ENCODE measurements around the gene MSMO1.

MSMO1 gene

DNA sequence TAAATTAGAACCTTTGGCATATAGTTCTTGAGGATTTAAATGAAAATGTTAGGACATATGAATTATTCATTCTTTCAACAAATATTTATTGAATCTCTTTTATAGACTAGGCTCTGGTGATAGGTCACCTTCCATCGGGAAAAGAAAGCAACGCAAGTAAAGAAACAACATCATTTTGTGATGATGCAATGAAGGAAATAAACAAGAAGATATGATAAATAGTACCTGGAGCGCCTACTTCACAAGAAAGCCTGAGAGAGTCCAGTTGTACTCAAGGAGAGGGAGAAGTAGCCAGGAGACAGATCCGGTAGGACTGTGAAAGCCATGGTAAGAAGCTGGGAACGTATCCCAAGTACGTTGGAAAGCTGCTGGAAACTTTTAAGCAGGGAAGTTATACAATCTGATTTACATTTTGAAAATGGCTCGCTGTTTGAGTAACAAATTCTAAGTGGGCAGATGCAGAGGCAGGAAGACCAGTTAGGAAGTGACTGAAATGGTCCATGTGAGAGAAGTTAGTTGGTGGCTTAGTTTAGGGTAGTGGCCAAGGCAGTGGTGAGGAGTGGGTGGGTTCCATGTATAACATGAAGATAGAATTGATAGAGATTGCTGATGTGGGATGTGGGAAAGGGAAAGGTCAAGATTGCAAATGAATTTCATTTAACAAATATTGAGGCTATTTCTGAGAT, 33.7 kb downstream of the MSMO1 start:
- no peak for DNase-seq

DNA sequence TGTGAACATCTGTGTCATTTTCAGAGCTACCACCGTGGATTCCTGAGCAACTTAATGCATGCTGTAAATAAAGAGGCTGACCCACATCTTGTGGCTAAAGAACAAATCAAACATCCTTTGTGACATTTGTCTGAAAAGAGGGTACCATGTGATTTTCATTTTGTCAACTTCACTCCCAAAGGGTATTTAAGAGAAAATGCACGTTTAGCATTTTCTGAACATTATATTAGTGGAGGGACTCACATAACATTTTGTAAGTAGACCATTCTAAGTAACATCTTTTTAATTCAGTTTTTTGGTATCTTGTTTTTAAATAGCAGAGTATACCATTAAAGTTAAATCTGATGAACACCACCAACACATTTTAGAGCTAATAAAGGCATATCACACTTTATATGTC, 34.3 kb downstream of the MSMO1 start:
- no peak for DNase-seq

DNA sequence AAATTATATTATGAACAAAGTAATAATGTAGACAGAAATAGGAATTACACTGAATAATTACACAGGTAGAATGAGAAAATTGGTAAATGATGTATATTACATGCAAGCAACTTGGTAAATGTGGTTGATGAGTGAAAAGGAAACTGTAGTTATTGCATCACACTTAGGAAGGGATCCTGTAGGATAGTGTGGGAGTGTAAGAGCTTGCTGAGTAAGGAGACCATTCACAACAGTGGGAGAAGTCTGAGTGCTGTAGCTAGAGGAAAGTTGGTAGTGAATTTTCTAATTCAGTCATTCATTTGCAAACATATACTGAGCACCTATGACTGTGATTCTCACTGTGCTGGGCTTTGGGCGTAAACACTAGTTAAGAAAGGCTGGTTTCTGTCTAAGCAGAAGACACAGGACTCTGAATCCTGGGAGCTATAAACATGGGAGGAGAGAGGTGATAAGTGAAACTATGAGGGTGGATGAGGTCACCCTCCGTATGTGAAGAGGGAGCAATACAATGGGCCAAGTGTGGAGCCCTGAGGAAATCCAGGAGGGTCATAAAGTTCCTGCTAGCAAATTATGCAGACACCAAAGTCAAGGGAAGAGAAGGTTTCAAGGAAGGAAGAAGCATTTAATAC, 37.1 kb downstream of the MSMO1 start:
- no peak for DNase-seq

DNA sequence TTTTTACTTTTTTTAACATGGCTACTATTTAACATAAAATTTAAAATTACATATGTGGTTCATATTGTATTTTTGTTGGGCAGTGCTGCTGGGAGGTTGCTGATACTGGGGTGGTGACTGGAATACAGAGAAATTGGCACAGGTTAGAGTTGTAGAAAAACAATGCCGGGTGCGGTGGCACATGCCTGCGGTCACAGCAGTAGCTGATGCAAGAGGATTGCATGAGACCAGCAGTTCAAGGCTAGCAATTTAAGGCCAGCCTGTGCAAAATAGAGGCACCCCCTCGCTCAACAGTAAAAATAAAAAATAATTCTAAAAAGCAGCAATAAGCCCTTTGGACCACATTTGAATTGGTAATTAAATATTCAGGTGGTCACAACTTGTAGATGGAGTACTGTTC, 39.6 kb downstream of the MSMO1 start:
- no peak for DNase-seq

DNA sequence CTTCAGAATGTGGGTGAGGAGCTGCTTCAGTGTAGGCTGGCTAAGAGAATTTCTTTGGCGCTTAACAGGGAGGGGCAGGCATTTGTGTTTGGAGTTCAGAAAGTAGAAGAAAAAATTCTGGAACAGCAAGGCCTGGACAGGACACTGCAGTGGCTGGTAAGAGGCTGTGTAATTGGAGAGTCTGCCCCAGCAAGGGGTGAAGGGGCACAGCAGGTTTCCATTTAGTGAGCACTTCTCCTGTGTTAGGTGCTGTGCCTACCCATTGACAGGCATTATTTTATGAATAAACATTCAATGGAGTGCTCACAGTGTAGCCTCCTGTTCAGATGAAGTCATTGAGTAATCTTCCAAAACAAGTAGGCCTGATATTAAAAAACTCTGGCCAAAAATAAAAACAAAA, 40.6 kb downstream of the MSMO1 start:
- no peak for DNase-seq

DNA sequence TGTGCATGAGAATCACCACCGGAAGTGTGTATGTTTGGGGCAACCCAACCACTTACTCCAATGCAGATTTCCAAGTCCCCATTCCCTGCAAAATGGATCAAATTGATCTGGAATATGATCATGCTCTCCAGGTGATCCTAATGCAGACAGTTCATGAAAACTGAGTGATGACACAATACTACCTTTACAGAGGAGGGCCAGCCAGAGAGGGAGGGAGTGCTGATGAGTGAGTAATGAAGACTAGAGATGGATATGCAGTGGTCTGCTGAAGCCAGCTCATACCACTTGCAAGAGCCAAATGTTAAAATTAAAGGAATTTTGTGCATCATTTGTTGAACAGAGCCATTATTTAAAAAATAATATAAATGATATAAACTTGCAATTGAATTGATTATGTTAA, 41.1 kb downstream of the MSMO1 start:
- DNase-seq: no peak

DNA sequence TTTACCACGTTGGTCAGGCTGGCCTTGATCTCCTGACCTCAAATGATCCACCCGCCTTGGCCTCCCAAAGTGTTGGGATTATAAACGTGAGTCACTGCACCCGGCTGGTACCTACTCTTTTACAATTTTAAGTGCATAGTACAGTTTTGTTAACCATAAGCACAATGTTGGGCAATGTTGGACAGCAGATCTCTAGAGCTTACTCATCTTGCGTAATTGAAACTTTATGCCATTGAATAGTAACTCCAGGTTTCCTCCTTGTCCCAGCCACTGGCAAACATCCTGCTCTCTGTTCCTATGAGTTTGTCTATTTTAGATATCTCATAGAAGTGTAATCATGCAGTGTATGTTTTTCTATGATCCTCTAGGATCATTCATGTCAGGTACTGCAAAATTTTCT, 42.1 kb downstream of the MSMO1 start:
- DNase-seq: no peak

DNA sequence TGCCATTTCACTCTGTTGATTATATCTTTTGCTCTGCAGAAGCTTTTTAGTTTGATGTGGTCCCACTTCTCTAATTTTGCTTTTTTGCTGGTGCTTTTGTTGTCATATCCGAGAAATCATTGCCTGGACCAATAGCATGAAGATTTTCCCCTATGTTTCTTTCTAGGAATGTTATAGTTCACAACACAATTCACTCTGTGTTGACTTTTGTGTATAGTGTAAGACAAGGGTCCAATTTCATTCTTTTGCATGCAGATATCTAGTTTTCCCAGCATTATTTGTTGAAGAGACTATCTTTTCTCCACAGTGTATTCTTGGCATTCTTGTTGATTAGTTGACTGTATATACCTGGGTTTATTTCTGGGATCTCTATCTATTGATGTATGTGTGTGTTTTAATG, 43.1 kb downstream of the MSMO1 start:
- no peak for DNase-seq

DNA sequence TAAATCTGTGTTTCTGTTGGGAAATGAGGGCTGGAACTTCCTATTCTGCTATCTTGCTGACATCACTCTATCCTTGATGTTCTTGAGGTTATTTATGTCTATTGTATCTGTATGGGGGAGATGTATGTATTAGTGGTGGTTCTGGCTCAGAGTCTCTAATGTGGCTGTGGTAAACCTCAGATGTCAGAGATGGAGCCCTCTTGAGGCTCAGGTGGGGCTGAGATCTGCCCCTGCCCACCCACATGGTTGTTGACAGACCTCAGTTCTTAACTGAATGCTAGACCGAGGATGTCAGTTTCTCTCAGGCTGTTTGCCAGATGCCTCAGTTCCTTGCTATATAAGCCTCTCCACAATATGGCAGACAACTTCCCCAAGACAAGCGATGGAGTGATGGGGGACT, 48.0 kb downstream of the MSMO1 start:
- no peak for DNase-seq

DNA sequence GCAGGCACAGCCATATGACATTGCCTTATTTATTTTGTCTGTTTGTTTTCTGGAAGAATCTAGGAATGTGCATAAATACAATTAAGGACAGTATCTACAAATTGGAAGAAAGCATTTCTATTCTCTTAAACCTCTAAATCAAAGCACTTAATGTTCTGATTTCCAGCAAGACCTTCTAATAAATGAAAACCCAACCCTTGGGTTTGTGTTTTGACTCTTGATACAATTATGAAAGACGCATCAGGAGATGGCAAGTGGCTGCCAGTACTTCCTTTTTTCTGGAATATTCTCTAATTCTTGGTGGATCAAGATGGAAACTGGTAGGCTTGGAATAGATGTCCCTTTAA, 50.9 kb downstream of the MSMO1 start:
- no peak for DNase-seq

DNA sequence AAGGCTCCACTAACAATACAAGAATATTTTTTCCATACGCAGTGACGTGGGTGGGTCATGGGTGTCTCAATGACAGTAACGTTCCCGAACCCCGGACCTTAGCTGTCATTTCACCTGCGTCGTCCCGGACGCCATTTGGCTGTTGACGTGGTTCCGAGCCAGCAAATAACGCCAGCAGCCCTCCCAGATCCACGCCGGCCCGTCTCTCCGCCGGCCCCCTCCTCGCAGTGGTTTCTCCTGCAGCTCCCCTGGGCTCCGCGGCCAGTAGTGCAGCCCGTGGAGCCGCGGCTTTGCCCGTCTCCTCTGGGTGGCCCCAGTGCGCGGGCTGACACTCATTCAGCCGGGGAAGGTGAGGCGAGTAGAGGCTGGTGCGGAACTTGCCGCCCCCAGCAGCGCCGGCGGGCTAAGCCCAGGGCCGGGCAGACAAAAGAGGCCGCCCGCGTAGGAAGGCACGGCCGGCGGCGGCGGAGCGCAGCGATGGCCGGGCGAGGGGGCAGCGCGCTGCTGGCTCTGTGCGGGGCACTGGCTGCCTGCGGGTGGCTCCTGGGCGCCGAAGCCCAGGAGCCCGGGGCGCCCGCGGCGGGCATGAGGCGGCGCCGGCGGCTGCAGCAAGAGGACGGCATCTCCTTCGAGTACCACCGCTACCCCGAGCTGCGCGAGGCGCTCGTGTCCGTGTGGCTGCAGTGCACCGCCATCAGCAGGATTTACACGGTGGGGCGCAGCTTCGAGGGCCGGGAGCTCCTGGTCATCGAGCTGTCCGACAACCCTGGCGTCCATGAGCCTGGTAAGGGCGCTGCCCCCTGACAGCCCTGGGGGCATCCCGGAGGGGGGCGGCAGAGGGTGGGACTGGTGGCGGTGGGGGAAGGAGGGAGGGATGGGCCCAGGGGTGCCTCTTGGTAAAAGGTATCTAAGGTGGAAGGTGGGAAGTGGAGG, 51.5 kb downstream of the MSMO1 start, which contains the start of gene CPE:
TSS of gene CPE (plus strand) at position 264 of the 933 bp plus-strand sequence. CDS start at position 478, 214 bp downstream.
- DNase-seq: peak; percentile 4 to 41 (median 13)

DNA sequence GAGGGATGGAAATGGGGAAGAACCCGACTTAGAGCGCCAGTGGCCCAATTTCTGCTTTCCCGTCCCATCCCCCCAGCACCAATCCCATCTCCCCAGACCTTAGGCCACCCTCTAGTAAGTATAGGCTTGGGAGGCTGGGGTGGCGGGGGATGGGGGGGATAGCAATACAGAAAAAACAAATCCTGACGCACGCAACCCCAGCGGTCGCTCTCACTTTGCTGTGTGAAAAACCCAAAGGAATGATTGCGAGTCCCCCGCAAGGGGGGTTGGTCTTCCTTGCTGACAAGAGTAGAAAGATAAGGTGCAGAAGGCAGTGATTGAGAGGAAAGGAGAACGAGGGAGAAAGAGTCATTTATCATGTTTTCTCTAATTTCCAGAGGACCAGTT, 52.2 kb downstream of the MSMO1 start:
- no peak for DNase-seq

DNA sequence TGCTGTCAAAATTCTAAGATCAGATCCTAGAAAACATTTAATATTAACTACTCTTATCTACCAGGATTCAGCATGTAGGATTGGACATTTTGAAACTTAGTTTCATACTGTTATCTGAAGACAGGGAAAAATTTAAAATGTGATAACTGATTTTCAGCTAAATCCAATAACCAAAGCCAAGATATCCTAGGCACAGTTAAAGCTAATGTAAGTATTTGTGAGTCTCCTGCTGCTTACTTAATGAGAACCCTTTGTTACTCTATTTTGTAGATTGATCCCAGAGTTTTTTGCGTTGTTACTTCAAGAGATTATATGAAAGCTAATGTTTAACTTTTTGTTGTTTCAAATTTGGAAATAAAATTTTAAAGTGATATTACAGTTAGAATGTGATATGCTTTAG, 53.3 kb downstream of the MSMO1 start:
- DNase-seq: no peak

DNA sequence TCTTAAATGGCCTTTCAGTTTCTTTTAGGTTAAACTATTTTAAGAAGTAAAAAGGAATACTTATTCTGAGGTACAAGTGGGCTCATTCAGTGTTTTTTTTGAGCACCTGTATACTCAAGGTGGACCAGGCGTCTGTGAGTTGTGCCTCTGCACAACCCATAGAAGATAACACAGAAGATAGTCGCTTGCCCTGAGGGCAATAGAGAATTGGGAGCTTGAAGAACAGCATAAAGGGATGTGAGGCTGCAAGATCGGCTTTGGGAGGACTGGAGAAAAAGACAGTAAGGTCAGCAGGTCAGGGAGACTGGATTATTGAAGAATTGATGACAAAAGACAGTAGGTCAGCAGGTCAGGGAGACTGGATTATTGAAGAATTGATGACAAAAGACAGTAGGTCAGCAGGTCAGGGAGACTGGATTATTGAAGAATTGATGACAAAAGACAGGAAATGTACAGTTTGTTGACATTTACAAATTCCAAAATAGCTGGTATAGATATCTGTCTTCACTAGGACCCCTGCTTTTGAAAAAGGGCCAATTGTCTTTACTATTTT, 54.4 kb downstream of the MSMO1 start:
- no peak for DNase-seq

DNA sequence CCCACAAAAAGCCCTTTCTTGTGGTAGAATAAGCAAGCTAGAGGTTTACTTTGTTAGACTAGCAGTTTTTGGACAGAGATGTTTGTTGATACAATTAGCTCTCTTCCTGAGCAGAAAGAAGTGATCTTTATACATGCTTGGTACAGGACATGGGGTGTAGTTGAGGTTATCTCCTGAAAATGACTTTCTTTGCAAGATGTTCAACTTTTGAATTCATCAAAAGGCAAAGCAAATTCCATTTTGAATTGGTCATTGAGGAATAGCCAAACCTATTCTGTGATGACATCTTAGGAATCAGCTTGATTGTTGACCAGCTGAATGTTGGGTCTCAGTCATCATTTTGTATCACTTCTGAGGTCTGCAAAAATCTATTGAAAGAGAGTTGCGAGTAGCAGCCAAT, 55.2 kb downstream of the MSMO1 start:
- DNase-seq: no peak

DNA sequence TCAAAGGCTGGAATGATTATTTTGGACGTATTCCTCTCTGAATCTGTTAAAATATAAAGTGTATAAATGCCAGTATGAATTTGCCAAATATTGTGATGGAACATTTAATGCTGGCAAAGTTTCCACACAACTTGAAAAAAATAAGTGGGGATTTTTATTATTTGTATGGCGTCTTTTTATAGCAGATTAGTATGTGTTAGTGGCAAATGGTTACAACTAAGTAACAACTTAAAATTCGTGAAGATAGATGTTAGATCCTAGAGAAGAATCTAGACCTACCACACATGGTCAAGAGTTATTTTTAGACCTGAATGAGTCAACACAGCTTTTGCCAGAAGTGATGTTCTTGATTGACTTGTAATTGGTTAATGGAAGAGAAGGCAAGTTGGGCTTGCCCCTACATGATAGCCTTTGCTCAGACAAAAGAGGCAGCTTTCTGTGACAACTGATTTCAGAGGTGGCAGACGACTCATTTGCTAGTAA, 56.2 kb downstream of the MSMO1 start:
- DNase-seq: no peak

DNA sequence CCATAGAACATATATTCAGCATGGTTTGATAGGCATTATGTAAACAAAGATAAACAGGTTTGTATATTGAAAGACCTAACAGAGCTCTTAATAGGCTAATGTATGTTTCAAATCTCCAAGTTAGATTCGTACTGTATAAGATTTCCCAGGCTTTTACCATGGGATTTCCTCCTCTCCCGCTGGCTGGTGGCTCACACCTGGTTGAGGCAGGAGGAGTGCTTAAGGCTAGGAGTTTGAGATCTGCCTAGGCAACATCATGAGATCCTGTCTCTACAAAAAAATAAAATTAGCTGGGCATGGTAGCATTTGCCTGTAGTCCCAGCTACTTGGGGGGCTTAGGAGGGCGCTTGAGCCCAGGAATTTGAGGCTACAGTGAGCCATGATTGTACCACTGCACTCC, 56.7 kb downstream of the MSMO1 start:
- no peak for DNase-seq

DNA sequence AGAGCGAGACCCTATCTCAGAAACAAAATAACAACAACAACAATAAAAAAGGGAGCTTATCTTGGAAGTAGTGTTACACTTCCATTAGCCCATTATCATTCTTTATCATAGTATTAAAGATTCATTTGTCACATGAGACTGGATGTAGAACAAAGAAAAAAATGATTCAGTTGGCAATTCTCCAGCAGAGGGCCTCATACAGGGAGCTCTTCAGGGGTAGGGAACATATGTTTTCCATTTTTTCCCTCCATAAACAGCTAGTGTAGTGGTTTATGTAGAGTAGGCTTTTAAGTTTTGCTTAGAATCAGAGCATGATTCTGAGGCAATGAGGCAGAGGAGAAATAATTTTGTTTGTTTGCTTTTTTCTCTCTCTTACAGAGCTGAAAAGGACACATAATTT, 57.1 kb downstream of the MSMO1 start:
- DNase-seq: no peak

DNA sequence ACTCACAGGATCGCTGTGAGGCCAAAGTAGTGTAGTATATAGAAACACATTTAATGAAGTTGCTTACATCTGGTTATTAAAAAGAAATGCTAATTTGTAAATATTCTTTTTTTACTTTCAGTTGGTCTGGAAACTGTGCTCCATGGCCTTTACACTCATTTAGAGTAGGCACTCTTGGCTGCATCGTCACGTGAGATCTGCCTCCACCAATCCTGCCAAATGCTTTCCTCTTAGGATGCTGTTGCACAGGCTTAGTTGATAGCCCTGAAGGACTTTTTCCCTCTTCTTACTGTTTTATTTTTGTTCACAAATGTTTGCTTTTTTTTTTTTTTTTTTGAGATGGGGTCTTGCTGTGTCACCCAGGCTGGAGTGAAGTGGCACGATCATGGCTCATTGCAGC, 57.7 kb downstream of the MSMO1 start:
- no peak for DNase-seq

DNA sequence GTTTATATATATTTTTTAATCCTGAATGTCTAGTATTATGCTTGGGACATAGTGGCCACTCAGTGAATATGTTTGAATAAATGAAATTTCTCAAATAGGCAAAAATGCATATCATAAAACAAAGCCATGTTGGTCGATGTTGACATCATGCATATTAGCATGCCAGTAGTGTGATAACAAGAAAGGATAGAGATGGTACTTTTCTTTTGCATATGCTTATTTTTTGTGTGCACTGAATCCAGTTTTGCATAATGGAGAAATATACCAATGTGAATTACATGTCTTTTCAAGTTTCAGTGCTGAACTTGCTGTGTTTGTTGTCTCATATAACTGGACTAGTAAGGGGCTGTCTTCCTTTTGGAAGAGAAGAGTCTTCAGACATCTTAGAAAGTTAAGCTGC, 58.9 kb downstream of the MSMO1 start:
- DNase-seq: no peak

DNA sequence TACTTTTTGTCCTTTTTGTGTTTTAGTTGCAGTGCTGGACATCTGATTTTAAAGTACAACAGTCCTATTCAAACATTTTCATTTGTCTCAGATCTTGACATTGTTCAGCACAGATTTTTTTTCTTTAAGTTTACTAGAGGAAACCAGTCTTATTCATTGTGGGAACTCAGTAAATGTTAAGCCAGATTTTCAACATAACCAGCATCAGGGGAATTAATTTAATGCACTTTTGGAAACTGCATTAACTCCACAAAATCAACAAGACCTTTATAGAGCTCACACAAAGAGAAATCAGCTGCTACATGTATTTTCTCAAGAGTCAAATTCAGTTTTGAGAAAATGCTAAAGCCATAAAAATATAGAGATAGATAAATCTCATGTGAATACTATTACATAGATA, 61.3 kb downstream of the MSMO1 start:
- DNase-seq: no peak
